Activated CD8-positive, alpha-beta memory T cell treated with anti-CD3 and anti-CD28 coated beads, Interleukin-2, amount 50 U/mL, for 1 hour (primary cell): ENCODE measurements around the gene SS18L1.

Source experiments
- DNase-seq: peaks from one replicate; pipeline ENCODE4 v3.0.0-alpha.2; 2020; ENCODE audit errors: extremely low read depth

The SS18L1 gene

GRCh38 chr20:62212299-62212698 lies 68.7 kb downstream of the SS18L1 start:
- no peak for DNase-seq

GRCh38 chr20:62214067-62214466 lies 70.5 kb downstream of the SS18L1 start:
- DNase-seq: no peak

GRCh38 chr20:62215020-62215990 lies 71.7 kb downstream of the SS18L1 start:
- no peak for DNase-seq

GRCh38 chr20:62215991-62216635 lies 72.5 kb downstream of the SS18L1 start:
- DNase-seq: no peak

- DNase-seq: no peak
Measured at GRCh38 chr20:62216636-62217566, 73.3 kb downstream of the SS18L1 start.

- no peak for DNase-seq
Measured at GRCh38 chr20:62217913-62218773, 74.6 kb downstream of the SS18L1 start.

GRCh38 chr20:62219101-62219991 lies 75.8 kb downstream of the SS18L1 start:
- no peak for DNase-seq

- no peak for DNase-seq
Measured at GRCh38 chr20:62219992-62220665, 76.6 kb downstream of the SS18L1 start, which contains the start of gene HRH3. HRH3 (minus strand) TSS chr20:62220278; CDS start chr20:62219970, 308 bp downstream.

- DNase-seq: no peak
Measured at GRCh38 chr20:62220666-62221568, 77.3 kb downstream of the SS18L1 start.

GRCh38 chr20:62222266-62222850 lies 78.8 kb downstream of the SS18L1 start:
- no peak for DNase-seq

GRCh38 chr20:62222972-62223371 lies 79.4 kb downstream of the SS18L1 start:
- DNase-seq: no peak

- no peak for DNase-seq
Measured at GRCh38 chr20:62223571-62223970, 80.0 kb downstream of the SS18L1 start.

- DNase-seq: no peak
Measured at GRCh38 chr20:62224113-62224855, 80.7 kb downstream of the SS18L1 start.

- no peak for DNase-seq
Measured at GRCh38 chr20:62225026-62225425, 81.5 kb downstream of the SS18L1 start.

GRCh38 chr20:62225820-62226635 lies 82.5 kb downstream of the SS18L1 start:
- no peak for DNase-seq
